NT2/D1 (cell line): ENCODE results near the gene CHORDC1.

Experiments used
- SUZ12 ChIP-seq: IDR thresholded peaks from 2 replicates; pipeline ENCODE4 v1.6.1; 2011; ENCODE audit not compliant: insufficient read length, insufficient read depth; ENCODE audit errors: extremely low read depth
- YY1 ChIP-seq: IDR thresholded peaks from 2 replicates; pipeline ENCODE4 v1.6.1; 2011; ENCODE audit not compliant: insufficient read length, insufficient read depth
- ZNF274 ChIP-seq: IDR thresholded peaks from 2 replicates; pipeline ENCODE4 v1.6.1; 2011; ENCODE audit warnings: mild to moderate bottlenecking, low read depth, low read length

- no peak for TF ChIP-seq YY1
- no peak for TF ChIP-seq ZNF274
- no peak for TF ChIP-seq SUZ12
Measured at GRCh38 chr11:90197377-90197776, 25.5 kb downstream of the CHORDC1 start.
